Aorta (tissue), 5 donors: Measurements from ENCODE around the gene CYFIP2. TPM values are rescaled to one million over a fixed set of nuclear protein-coding genes. Genes with fewer than 3 reads are reported as not detected.
"Not testable (repeated sequence)": the region's sequence is repeated elsewhere in the genome, so short reads cannot be mapped to it uniquely, and the experiment has no call there.

ENCODE experiments used
- ATAC-seq: fragments of 200-7000 bp; cut with Tn5 transposase; one replicate; pipeline ENCODE4 v1.9.1; 2022; ENCODE audit warnings: moderate library complexity; ENCODE audit not compliant: low FRiP score
- DNase-seq, 2 donors: peaks; one replicate each; pipeline ENCODE4 v3.0.0-alpha.2; 2020
- H3K27ac ChIP-seq, 2 donors: one replicate each; pipeline ENCODE4 v1.5.1; 2013; ENCODE audit warnings: low read length in 2 of 2, mild to moderate bottlenecking in 2 of 2, moderate library complexity in 2 of 2, control low read depth in 1 of 2, inconsistent platforms in 1 of 2, low read depth in 1 of 2
- H3K27me3 ChIP-seq, 2 donors: one replicate each; pipeline ENCODE4 v1.6.1; 2013; ENCODE audit warnings: control low read depth in 1 of 2, low read length in 1 of 2, mild to moderate bottlenecking in 1 of 2, moderate library complexity in 1 of 2; ENCODE audit not compliant: insufficient read depth in 2 of 2, control insufficient read depth in 1 of 2
- H3K36me3 ChIP-seq, 2 donors: one replicate each; pipeline ENCODE4 v1.6.1; 2013; ENCODE audit warnings: control low read depth in 1 of 2, low read length in 1 of 2, mild to moderate bottlenecking in 1 of 2; ENCODE audit not compliant: insufficient read depth in 2 of 2, control insufficient read depth in 1 of 2
- H3K4me1 ChIP-seq, 2 donors: one replicate each; pipeline ENCODE4 v1.6.1; 2013; ENCODE audit warnings: low read length in 2 of 2, control low read depth in 1 of 2, mild to moderate bottlenecking in 1 of 2, moderate library complexity in 1 of 2; ENCODE audit not compliant: insufficient read depth in 2 of 2, control insufficient read depth in 1 of 2
- H3K4me3 ChIP-seq, 2 donors: one replicate each; pipeline ENCODE4 v1.5.1; 2013; ENCODE audit warnings: low read length in 2 of 2, control low read depth in 1 of 2, mild to moderate bottlenecking in 1 of 2
- H3K9me3 ChIP-seq: one replicate; pipeline ENCODE4 v1.6.1; 2013; ENCODE audit warnings: mild to moderate bottlenecking, low read length; ENCODE audit not compliant: control insufficient read depth
- WGBS, 2 donors: extraction: QIAGEN DNeasy Blood & Tissue Kit; methylation state at CpG; one replicate each; pipeline ENCODE4 v1.1.7; 2013; 5-methylcytosine and 5-hydroxymethylcytosine counted together
- intact Hi-C, 2 donors: fragments of 100-400 bp; cut with DNase I; formaldehyde crosslinking; loops; one replicate each; pipeline versions ENCODE4 v1.14.2 to v1.15.0; 2022
- polyA plus RNA-seq, 2 donors: library from polyadenylated mRNA; stranded (reverse); fragments of 200-250 nt; gene quantifications; one replicate each; pipeline ENCODE4 v1.2.3, GENCODE V29; 2013
- total RNA-seq, 2 donors: library from RNA; stranded (reverse); fragmentation: NEBNext Ultra II Directional; extraction: Animal tissue kit (Norgen Biotek cat#: 25700); gene quantifications; one replicate each; pipeline ENCODE4 v1.2.1, GENCODE V29; 2021
- donor health status: healthy with polysubstance abuse.
- donor health status: Bipolar disorder and iron deficiency.
- donor health status: DM: no; HTN: no; CAD: no.
- donor health status: DM: no; HTN: no; CAD: no.
- donor health status: DM: yes; HTN: yes; CAD: no.

Gene CYFIP2
- total and polyA plus RNA-seq, 4 donors, result 42.0 to 144 (median 113) TPM

GRCh38 chr5:157429920-157430319 is 164.0 kb downstream of the CYFIP2 start:
- intact Hi-C loops, result loop anchor here (5.0 kb wide), 3 partner anchors 42 to 287 kb away; no protein-coding TSS in a partner anchor
- not testable (repeated sequence) for H3K27ac ChIP-seq
- 94 to 96% methylated on average over 5 of the region's 5 CpGs for WGBS, 2 donors

GRCh38 chr5:157431544-157432200 is 165.7 kb downstream of the CYFIP2 start:
- WGBS, 2 donors, result 53 to 56% methylated on average over 4 of the region's 4 CpGs
- intact Hi-C loops, result loop anchor here (5.0 kb wide), 3 partner anchors 41 to 286 kb away; no protein-coding TSS in a partner anchor
- ATAC-seq, result peak; percentile 78

More at GRCh38 chr5:157429920-157430319, 164.0 kb downstream of the CYFIP2 start:
- not testable (repeated sequence) for H3K4me3 ChIP-seq, H3K9me3 ChIP-seq, H3K27me3 ChIP-seq, H3K4me1 ChIP-seq, DNase-seq, ATAC-seq, H3K36me3 ChIP-seq

DNA sequence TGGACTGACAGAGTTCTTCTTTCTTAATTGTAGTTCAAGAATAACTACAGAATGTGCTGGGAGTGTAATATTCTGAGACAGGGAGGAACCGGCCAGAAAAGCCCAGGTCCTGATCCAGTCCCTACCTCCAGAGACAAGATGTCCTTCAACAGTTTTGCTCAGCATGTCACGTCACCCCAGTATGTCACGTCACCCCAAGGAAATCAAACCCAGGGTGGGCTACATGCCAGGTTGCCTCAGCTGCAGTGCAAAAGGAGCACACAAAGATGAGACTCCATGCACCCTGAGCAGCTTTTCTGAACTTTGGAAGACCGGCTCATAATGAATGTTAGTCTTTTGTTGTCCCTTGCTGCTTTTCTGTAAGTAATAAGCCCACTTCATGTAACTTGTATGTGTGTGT is 168.2 kb downstream of the CYFIP2 start:
- H3K4me1 ChIP-seq, result no peaks in the 10 kb centered on the region
- 96 to 98% methylated on average over 4 of the region's 4 CpGs for WGBS, 2 donors
- intact Hi-C loops, result loop anchor here (5.0 kb wide), 3 partner anchors 38 to 283 kb away; no protein-coding TSS in a partner anchor

More at GRCh38 chr5:157431544-157432200, 165.7 kb downstream of the CYFIP2 start:
- Histone ChIP-seq H3K4me1 (no peaks in the 10 kb centered on the region), H3K27me3 (no peaks in the 10 kb centered on the region), H3K27ac (no peak overlapping the region), H3K36me3 (no peaks in the 10 kb centered on the region), H3K9me3 (no peaks in the 10 kb centered on the region), H3K4me3 (no peak overlapping the region)
- DNase-seq, result no peak

DNA sequence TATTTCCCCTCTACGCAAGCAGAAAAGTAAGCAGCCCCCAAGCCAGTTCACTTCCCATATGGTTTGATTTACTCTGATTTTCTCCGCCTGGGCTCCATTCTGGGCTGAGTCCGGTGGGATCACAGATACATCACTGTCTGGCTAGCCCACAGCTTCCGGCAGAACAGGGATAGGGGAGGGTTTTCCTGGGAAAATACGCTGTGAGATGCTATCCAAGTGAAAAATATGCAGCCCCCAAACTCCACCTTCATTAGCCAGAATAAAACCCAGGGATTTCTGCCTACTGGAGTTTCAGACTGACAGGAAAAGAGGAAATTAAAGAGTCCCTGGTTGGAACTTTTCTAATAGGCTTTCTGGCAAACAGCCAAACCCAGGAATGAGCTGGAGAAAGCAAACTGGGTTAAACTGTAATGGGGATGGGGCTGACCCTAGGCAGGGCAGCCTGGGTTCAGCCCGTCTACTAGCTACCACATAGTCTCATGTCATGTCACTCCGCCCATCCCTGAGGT is 177.2 kb downstream of the CYFIP2 start:
- Histone ChIP-seq H3K27me3 (no peaks in the 10 kb centered on the region), H3K27ac (no peak overlapping the region), H3K4me3 (no peak overlapping the region), H3K9me3 (no peaks in the 10 kb centered on the region), H3K36me3 (no peaks in the 10 kb centered on the region), H3K4me1 (no peaks in the 10 kb centered on the region)
- WGBS, 2 donors, result 62 to 72% methylated on average over 7 of the region's 7 CpGs
- DNase-seq (no peak), ATAC-seq (peak; percentile 29)
- intact Hi-C loops, result no loop called here

More for the DNA sequence above, 168.2 kb downstream of the CYFIP2 start:
- Histone ChIP-seq H3K27me3 (no peaks in the 10 kb centered on the region), H3K4me3 (no peak overlapping the region), H3K9me3 (no peaks in the 10 kb centered on the region), H3K27ac (no peak overlapping the region), H3K36me3 (no peaks in the 10 kb centered on the region)
- no peak for DNase-seq
- ATAC-seq, result no peak

- DNase-seq, result no peak
- H3K27me3 ChIP-seq, result no peaks in the 10 kb centered on the region
- no peaks in the 10 kb centered on the region for H3K9me3 ChIP-seq
- H3K4me3 ChIP-seq, result no peak overlapping the region
- no peak for ATAC-seq
- H3K4me1 ChIP-seq, result no peaks in the 10 kb centered on the region
- no peaks in the 10 kb centered on the region for H3K36me3 ChIP-seq
- H3K27ac ChIP-seq, result no peak overlapping the region
- WGBS, 2 donors, result 68% methylated on average over 4 of the region's 4 CpGs
- intact Hi-C loops, result no loop called here
Measured at GRCh38 chr5:157444224-157444623, 178.3 kb downstream of the CYFIP2 start.

Other genes with a start within 250 kb of the CYFIP2 start
- gene HAVCR1, start 207.0 kb upstream of the CYFIP2 start, total RNA-seq, result 1 to 10 TPM; 1.0 to 1.8 TPM
- not detected for gene HAVCR1, start 207.0 kb upstream of the CYFIP2 start, polyA plus RNA-seq
- 10 to 100 TPM; 10.3 to 21.6 TPM for gene HAVCR2, start 157.1 kb upstream of the CYFIP2 start, total RNA-seq
- 1 to 10 TPM; 2.3 to 9.6 TPM for gene HAVCR2, start 157.1 kb upstream of the CYFIP2 start, polyA plus RNA-seq
- gene MED7, start 123.3 kb upstream of the CYFIP2 start, total RNA-seq, result 10 to 100 TPM; 10.5 to 11.6 TPM
- gene MED7, start 123.3 kb upstream of the CYFIP2 start, polyA plus RNA-seq, result 10 to 100 TPM; 13.8 to 14.7 TPM
- not detected for gene GARIN3, start 99.9 kb upstream of the CYFIP2 start, total RNA-seq
- not detected for gene GARIN3, start 99.9 kb upstream of the CYFIP2 start, polyA plus RNA-seq
- 1 to 10 TPM; 3.0 to 4.8 TPM for gene ITK, start 85.3 kb upstream of the CYFIP2 start, total RNA-seq
- gene ITK, start 85.3 kb upstream of the CYFIP2 start, polyA plus RNA-seq, result under 1 TPM; 0.10 to 0.75 TPM
- under 1 TPM in 1 of 2 donors, not detected in 1; 0.55 TPM for gene NIPAL4, start 194.1 kb downstream of the CYFIP2 start, total RNA-seq
- under 1 TPM in 1 of 2 donors, not detected in 1; 0.28 TPM for gene NIPAL4, start 194.1 kb downstream of the CYFIP2 start, polyA plus RNA-seq